GM18951 (cell line): Measurements from ENCODE around the gene ZC3H12A.
"Not testable (repeated sequence)": the region's sequence is repeated elsewhere in the genome, so short reads cannot be mapped to it uniquely, and the experiment has no call there.

Source experiments
- POLR2A ChIP-seq: IDR thresholded peaks from 4 replicates; pipeline ENCODE4 v1.6.1; 2011; ENCODE audit warnings: mild to moderate bottlenecking; ENCODE audit not compliant: insufficient read length, insufficient read depth; ENCODE audit errors: extremely low read depth
- in situ Hi-C: fragments of 300-500 bp; cut with MboI; formaldehyde crosslinking; loops from one replicate; pipeline ENCODE4 v1.12.0; 2022; ENCODE audit warnings: low sequenced_read_pairs, mixed read lengths, inconsistent platforms; ENCODE audit not compliant: unreplicated experiment

The ZC3H12A gene

DNA sequence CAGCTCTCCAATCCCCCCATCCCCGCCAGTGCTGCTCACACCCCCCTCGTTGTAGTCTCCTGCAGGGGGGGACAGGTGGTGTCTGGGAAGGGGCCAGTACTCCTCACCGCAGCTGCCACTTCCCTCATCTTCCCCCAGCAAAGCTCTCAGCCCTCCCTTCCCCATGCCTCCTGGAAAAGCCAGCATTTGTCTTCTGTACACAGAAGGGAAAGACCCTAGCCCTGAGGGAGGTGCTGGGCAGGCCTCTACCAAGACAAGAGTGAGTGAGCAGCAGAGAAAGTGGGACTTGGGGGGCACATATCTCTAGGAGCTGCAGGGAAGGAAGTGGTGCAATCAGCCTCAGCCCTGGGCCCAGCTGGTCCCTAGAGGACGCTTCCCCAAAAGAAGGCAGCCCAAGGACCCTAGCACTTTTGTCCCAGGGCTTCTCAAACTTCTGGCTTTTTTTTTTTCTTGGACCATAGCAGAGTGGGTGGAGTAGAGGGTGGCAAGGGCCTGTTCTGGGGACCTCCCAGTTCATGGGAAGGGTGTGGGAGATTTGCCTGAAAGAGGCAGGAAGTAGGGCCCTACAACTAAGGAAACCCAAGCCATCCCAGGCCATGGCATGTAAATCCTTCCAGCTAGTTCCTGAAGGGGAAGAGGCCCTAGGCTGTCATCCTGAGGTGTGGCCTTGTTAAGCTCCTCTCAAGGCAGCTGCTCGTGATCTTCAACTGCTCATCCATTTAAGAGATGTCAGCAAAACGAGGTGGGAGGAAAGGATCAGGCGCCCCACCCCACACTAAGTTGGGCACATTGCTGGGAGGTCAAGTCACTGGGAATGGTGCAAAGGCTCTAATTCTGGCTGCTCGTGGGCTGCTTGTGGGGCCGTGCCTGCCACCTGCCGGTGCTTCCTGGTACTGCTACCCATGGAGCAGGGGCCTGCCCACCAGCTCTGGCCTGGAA, 12.6 kb downstream of the ZC3H12A start:
- in situ Hi-C loops, result no loop called here
- TF ChIP-seq POLR2A, result no peak

DNA sequence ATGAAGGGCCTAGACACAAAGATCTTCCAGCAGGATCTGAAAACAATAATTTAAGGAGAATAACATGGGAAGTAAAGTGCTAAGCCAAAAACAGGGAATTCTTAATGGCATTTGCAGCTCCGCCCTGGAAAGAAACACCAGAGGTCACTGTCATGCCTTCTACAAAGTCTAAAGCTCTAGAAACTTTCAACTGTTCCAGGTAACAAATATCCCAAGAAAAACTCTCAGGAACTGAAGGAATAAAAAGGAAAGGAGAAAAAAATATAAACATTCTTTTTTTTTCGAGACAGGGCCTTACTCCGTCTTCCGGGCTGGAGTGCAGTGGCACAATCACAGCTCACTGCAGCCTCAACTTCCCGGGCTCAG, 13.2 kb downstream of the ZC3H12A start:
- TF ChIP-seq POLR2A, result no peak
- in situ Hi-C loops, result no loop called here

DNA sequence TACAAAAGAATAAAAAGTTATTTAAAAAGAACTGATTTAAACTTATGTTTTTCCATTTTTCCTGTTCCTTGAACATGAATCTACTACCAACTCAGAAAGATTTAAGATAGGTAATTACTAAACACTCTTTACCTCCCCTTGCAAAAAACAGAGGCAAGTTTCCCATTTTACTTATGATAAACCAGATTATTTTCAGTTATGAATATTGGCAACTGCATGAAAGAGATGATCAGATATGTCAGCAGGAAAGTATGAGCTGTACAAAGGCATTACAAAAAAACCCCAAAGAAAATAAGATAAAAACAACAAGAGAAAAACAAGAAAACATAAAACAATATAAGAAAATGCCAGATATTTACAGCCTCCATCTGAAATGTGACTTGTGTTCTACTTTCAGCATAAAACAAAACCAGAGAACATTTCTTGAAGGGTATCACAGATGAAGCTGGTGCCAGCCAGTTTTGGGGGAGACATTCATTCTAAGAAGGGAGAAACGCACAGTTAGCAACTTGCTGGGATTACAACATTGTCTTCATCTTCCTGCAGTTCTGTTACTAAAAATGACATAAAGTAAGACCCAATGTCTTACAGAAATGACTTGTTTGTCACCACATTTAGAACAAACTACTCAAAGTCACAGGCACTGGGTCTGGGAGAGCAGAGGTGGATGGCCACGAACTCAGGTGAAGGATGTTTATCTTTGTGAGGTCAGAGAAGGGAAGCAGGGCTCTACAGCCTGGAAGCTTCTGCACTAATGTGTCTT, 19.1 kb downstream of the ZC3H12A start:
- in situ Hi-C loops, result no loop called here
- TF ChIP-seq POLR2A, result no peak

DNA sequence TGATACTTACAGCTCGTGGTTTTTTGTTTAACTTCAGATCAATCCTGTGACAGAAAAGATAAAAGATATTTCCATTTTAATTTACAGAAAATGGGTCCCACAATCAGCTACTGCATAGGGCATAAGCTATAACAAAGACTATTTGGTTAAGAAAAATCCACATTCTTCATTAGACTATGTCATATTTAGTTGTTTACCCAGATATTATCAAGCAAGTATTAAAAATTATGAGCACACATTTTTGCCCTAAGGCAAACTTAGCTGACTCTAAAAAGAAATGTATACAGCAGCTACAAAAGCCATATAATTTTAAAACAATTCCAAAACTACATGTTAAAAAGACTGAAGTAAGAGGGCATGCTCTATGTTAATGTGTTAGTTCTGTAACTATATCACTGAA, 21.5 kb downstream of the ZC3H12A start:
- in situ Hi-C loops, result no loop called here
- TF ChIP-seq POLR2A, result no peak

DNA sequence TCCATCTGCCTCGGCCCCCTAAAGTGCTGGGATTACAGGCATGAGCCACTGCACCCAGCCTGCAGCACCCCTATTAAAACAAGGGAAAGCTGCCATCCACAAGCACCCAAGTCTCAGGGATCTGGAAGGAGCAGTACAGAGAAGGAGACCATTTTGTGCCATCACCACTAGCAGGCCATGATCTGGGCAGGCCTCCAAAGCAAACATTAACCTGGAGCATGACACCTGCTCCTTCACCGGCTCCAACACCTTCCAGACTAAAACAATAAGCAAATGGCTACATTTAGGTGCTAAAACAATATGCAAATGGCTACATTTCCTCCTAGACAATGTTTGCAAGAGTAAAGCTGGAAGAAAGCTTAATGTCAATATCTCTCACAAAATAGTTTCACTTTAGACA, 23.5 kb downstream of the ZC3H12A start:
- TF ChIP-seq POLR2A, result no peak
- in situ Hi-C loops, result no loop called here

DNA sequence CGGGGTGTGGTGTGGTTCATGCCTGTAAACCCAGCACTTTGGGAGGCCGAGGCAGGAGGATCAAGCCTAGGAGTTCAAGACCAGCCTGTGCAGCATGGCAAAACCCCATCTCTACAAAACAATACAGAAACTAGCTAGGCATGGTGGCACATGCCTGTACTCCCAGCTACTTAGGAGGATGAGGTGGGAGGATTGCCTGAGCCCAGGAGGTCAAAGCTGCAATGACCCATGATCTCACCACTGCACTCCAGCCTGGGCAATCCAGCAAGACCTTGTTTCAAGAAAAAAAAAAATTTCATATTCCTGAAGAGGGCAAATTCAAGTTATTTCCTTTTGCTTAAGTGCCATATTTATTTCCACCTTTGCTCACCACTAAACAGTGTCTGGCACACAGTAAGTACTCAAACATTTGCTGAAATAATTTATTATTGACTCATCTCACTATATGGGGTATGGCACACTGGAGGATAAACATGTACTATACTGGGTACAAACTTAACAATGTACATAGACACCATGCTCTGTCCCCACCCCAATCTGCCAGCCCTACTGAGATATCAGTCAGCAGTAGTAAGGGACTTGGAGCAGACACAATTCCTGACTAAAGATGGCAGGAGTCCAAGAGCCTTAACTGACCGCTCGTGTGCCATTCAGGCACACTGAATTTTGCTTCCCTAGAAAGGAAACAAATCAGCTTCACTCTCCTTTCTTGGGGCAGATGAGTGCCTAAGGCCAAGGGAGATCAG, 24.7 kb downstream of the ZC3H12A start:
- in situ Hi-C loops, result no loop called here

DNA sequence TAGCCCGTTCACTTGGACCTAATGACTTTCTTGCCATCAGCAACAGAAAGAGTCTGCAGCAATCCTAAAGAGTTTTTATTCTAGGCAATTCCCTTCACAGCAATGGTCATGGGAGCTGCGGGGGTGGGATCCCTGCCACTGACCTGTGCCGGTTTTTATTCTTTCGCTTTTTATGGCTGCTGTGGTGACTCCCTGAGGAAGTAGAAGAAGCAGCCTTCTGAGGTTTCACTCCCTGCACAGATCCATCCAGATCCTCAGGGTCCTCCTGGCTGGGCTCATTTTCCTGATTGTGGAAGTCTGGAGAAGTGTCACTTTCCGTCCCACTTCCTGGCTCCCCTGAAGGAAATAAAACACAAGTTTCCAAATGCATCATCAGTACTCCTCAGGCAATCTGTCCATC, 27.3 kb downstream of the ZC3H12A start:
- no peak for TF ChIP-seq POLR2A
- in situ Hi-C loops, result no loop called here

More for the DNA sequence above, 24.7 kb downstream of the ZC3H12A start:
- TF ChIP-seq POLR2A, result no peak

DNA sequence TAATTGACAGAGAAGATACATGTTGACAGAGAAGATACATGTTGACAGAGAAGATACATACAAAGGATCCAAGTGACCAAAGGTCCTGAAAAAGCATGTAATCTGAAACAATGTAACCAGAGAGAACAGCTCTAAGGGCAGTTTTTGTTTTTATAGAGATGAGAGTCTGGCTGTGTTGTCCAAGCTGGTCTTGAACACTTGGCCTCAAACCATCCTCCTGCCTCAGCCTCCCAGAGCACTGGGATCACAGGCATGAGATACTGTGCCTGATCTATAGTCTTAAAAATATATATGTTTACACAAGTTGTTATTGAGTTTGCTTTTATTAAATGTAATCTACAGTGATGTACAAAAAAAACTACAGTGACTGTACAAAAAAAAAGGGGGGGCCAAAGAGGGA, 27.7 kb downstream of the ZC3H12A start:
- no peak for TF ChIP-seq POLR2A
- in situ Hi-C loops, result no loop called here

DNA sequence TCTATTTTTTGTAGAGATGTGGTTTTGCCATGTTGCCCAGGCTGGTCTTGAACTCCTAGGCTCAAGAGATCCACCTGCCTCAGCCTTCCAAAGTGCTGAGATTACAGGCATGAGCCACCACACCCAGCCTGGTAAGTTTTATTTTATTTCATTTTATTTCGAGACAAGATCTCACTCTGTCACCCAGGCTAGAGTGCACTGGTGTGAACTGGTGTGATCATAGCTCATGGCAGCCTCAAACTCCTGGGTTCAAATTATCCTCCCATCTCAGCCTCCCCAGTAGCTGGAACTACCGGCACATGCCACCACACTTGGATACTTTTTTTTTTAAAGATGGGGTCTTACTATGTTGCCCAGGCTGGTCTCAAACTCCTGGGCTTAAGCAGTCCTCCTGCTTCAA, 28.4 kb downstream of the ZC3H12A start:
- in situ Hi-C loops, result not testable (repeated sequence)

DNA sequence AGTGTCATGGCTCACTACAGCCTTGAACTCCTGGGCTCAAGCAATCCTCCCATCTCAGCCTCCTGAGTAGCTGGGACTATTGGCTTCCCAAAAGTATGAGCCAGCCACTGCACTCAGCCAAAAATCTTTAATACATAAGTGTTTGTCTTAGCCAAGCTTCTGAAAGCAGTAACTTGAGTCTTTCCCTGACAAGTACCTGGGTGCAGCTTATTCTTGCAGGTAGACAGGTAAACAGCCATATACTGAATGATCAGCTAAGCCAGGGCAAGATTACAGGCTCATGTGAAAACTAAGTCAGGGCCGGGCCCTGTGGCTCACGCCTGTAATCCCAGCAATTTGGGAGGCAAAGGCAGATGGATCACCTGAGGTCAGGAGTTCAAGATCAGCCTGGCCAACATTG, 32.4 kb downstream of the ZC3H12A start:
- TF ChIP-seq POLR2A, result no peak
- in situ Hi-C loops, result no loop called here

DNA sequence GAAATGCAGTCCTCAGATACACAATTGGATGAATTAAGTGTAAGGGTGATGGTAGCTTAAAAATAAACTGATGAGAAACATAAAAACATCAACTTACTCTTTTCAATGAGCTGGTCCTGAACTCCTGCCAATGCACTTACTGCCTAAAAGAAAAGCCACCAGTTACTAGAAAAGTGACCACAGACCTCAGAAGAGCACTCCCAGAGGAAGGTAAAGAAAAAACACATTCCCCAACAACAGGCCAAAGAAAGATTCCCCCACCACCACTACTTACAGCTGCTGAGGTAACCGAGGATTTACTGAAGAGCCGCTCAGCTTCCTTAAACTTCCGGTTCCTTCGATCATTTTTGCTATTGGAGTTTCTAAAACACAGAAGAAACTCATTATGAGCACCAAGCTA, 34.8 kb downstream of the ZC3H12A start:
- in situ Hi-C loops, result no loop called here
- no peak for TF ChIP-seq POLR2A

DNA sequence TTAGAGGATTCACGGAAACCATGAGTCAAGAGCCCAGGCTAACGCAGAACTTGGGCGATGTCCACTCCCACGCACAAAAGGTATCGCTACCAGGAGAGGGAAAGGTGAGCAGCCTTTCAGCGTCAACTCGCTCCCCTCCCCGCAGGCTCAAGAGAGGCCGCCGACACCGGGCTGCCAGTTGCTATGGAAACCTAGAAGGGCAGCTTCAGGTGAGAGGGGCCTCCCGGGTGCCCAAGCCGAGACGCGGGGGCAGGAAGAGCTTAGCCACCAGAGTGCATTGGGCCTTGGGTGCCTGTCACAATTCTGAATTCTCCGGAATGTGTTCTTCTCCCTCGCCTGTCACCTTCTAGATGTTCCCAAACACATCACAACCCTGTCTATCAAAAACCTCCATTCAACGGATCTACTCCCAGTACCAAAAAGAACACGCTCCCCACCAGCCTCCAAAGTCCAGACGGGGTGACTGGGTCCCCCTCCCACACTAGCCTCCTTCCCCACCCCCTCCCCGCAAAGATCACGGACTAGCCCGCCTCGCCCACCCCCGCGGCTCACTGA, 39.5 kb downstream of the ZC3H12A start:
- TF ChIP-seq POLR2A, result no peak
- in situ Hi-C loops, result no loop called here
